ENCODE results near the gene DOCK2. TPM values are rescaled to one million over a fixed set of nuclear protein-coding genes. Genes with fewer than 3 reads are reported as not detected.

The DOCK2 gene
- polyA plus RNA-seq, 1 of the 3 experiments (the other 2 are of a cell fraction), result 3.8 TPM

DNA sequence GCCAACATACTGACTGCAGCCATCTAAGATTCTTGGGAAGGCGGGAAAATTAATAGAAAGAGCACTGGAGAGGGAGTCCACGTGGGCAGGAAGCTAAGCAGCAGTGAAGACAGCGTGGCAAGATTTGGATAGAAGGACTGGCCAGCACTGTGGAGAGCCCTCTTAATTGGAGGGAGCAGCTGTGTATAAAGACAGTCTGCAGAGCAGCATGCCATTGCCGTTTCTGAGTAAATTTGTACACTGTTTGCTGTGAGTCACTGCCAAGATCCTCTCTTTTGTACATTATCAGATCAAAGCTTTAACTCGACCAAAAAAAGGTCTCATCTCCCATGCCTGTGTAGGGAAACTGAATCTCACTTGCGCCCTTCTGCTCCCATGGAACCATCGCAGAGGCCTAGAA, 297.9 kb downstream of the DOCK2 start:
- CTCF ChIA-PET, result interaction anchor here (1.8 kb wide), 1 partner anchor 46 kb away, joined by 7 read pairs; the partner anchor contains the start of gene INSYN2B
- Histone ChIP-seq H3K9me2 (no peaks in the 10 kb centered on the region), H3K36me3 (replicated peaks in 1 of 2; ENCODE audit: control insufficient read depth in 1 of 2, insufficient read depth in 2 of 2, low read length in 1 of 2) (peaks cover 0 to 18% of the 10 kb centered on the region in 2 experiments), H3K4me1 (ENCODE audit: control insufficient read depth in 1 of 2, insufficient read depth in 2 of 2, low read depth in 1 of 2, low read length in 1 of 2) (peaks cover 11 to 27% of the 10 kb centered on the region in 2 experiments; a peak in 3 of 4 replicates), H3K9me3 (no peaks in the 10 kb centered on the region), H3K4me3 (ENCODE audit: low read depth in 2 of 2, low read length in 1 of 2) (no peak overlapping the region), H3K27me3 (ENCODE audit: insufficient read depth) (no peaks in the 10 kb centered on the region), H2AFZ (ENCODE audit: low read depth) (no peak overlapping the region), H3K79me2 (ENCODE audit: insufficient read depth) (peaks cover 44% of the 10 kb centered on the region; the same call in 1 of the 2 replicates), H3K27ac (ENCODE audit: low read depth in 2 of 2, low read length in 1 of 2) (peak overlapping the region; percentile 58 to 60; a peak in 3 of 4 replicates), H3F3A (replicated peaks; ENCODE audit: insufficient read depth) (peaks cover 10% of the 10 kb centered on the region), H4K20me1 (ENCODE audit: insufficient read depth) (no peaks in the 10 kb centered on the region), H3K4me2 (peak overlapping the region; percentile 44), H3K9ac (no peak overlapping the region)
- no peak for DNase-seq
- POLR2A ChIA-PET, result no interaction called here
- 53% methylated on average over 7 of the region's 7 CpGs for WGBS (ENCODE audit: low lambda C conversion rate)
- TF ChIP-seq GABPA (IDR thresholded peaks at IDR 0.05; ENCODE audit: low read depth) (no peak), EP300 (IDR thresholded peaks at IDR 0.05; ENCODE audit: borderline replicate concordance in 1 of 2, low read depth in 1 of 2, low read length in 1 of 2) (peak; percentile 31 to 44; a peak in 2 of 4 replicates), RFX5 (IDR thresholded peaks at IDR 0.05; ENCODE audit: low read length) (no peak), NFIC (IDR thresholded peaks at IDR 0.05; ENCODE audit: borderline replicate concordance) (peak; percentile 63; the same call in 1 of the 2 replicates), EZH2phosphoT487 (IDR thresholded peaks at IDR 0.05; ENCODE audit: borderline replicate concordance, low read depth) (no peak), JUND (IDR thresholded peaks at IDR 0.05) (0 out of 2 replicates have a peak, but pooled peaks have one; percentile 22), TEAD4 (IDR thresholded peaks at IDR 0.05; ENCODE audit: borderline replicate concordance, insufficient read depth) (no peak), FOXM1 (IDR thresholded peaks at IDR 0.05; ENCODE audit: low read depth) (no peak), TAF1 (IDR thresholded peaks at IDR 0.05; ENCODE audit: borderline replicate concordance, low read depth, low read length) (no peak), MXI1 (IDR thresholded peaks at IDR 0.05; ENCODE audit: low read depth, low read length) (no peak; the same call in 1 of the 2 replicates), FOXJ3 (CRISPR knock-in tag; IDR thresholded peaks at IDR 0.05) (no peak), POLR2AphosphoS5 (IDR thresholded peaks at IDR 0.05; ENCODE audit: low read depth, low read length) (no peak), NRF1 (IDR thresholded peaks at IDR 0.05; ENCODE audit: low read depth, low read length) (no peak), SIN3A (IDR thresholded peaks at IDR 0.05; ENCODE audit: borderline replicate concordance, low read depth, low read length) (0 out of 2 replicates have a peak, but pooled peaks have one; percentile 41), RXRA (IDR thresholded peaks at IDR 0.05; ENCODE audit: borderline replicate concordance, low read depth) (no peak), YY1 (IDR thresholded peaks at IDR 0.05; ENCODE audit: low read depth) (no peak), RAD21 (IDR thresholded peaks at IDR 0.05; ENCODE audit: low read length) (no peak), RCOR1 (IDR thresholded peaks at IDR 0.05; ENCODE audit: low read length) (no peak; the same call in 1 of the 2 replicates), MEF2A (IDR thresholded peaks at IDR 0.05; ENCODE audit: borderline replicate concordance, low read depth) (no peak)
- TF ChIP-seq, protein P1, sequence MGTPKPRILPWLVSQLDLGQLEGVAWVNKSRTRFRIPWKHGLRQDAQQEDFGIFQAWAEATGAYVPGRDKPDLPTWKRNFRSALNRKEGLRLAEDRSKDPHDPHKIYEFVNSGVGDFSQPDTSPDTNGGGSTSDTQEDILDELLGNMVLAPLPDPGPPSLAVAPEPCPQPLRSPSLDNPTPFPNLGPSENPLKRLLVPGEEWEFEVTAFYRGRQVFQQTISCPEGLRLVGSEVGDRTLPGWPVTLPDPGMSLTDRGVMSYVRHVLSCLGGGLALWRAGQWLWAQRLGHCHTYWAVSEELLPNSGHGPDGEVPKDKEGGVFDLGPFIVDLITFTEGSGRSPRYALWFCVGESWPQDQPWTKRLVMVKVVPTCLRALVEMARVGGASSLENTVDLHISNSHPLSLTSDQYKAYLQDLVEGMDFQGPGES (IDR thresholded peaks at IDR 0.05; ENCODE audit: low read depth, low read length), result no peak
- TF ChIP-seq, protein P2, sequence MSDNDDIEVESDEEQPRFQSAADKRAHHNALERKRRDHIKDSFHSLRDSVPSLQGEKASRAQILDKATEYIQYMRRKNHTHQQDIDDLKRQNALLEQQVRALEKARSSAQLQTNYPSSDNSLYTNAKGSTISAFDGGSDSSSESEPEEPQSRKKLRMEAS (IDR thresholded peaks at IDR 0.05; ENCODE audit: low read depth), result peak; percentile 42; the same call in 1 of the 2 replicates
- TF ChIP-seq, protein P3, sequence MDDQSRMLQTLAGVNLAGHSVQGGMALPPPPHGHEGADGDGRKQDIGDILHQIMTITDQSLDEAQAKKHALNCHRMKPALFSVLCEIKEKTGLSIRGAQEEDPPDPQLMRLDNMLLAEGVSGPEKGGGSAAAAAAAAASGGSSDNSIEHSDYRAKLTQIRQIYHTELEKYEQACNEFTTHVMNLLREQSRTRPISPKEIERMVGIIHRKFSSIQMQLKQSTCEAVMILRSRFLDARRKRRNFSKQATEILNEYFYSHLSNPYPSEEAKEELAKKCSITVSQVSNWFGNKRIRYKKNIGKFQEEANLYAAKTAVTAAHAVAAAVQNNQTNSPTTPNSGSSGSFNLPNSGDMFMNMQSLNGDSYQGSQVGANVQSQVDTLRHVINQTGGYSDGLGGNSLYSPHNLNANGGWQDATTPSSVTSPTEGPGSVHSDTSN (IDR thresholded peaks at IDR 0.05), result peak; percentile 69
- TF ChIP-seq, protein P4, sequence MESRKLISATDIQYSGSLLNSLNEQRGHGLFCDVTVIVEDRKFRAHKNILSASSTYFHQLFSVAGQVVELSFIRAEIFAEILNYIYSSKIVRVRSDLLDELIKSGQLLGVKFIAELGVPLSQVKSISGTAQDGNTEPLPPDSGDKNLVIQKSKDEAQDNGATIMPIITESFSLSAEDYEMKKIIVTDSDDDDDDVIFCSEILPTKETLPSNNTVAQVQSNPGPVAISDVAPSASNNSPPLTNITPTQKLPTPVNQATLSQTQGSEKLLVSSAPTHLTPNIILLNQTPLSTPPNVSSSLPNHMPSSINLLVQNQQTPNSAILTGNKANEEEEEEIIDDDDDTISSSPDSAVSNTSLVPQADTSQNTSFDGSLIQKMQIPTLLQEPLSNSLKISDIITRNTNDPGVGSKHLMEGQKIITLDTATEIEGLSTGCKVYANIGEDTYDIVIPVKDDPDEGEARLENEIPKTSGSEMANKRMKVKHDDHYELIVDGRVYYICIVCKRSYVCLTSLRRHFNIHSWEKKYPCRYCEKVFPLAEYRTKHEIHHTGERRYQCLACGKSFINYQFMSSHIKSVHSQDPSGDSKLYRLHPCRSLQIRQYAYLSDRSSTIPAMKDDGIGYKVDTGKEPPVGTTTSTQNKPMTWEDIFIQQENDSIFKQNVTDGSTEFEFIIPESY (IDR thresholded peaks at IDR 0.05; ENCODE audit: borderline replicate concordance, low read depth), result no peak
- TF ChIP-seq, protein P5, sequence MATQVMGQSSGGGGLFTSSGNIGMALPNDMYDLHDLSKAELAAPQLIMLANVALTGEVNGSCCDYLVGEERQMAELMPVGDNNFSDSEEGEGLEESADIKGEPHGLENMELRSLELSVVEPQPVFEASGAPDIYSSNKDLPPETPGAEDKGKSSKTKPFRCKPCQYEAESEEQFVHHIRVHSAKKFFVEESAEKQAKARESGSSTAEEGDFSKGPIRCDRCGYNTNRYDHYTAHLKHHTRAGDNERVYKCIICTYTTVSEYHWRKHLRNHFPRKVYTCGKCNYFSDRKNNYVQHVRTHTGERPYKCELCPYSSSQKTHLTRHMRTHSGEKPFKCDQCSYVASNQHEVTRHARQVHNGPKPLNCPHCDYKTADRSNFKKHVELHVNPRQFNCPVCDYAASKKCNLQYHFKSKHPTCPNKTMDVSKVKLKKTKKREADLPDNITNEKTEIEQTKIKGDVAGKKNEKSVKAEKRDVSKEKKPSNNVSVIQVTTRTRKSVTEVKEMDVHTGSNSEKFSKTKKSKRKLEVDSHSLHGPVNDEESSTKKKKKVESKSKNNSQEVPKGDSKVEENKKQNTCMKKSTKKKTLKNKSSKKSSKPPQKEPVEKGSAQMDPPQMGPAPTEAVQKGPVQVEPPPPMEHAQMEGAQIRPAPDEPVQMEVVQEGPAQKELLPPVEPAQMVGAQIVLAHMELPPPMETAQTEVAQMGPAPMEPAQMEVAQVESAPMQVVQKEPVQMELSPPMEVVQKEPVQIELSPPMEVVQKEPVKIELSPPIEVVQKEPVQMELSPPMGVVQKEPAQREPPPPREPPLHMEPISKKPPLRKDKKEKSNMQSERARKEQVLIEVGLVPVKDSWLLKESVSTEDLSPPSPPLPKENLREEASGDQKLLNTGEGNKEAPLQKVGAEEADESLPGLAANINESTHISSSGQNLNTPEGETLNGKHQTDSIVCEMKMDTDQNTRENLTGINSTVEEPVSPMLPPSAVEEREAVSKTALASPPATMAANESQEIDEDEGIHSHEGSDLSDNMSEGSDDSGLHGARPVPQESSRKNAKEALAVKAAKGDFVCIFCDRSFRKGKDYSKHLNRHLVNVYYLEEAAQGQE (IDR thresholded peaks at IDR 0.05; ENCODE audit: low read depth, low read length), result peak; percentile 60; the same call in 1 of the 2 replicates
- TF ChIP-seq, protein P6, sequence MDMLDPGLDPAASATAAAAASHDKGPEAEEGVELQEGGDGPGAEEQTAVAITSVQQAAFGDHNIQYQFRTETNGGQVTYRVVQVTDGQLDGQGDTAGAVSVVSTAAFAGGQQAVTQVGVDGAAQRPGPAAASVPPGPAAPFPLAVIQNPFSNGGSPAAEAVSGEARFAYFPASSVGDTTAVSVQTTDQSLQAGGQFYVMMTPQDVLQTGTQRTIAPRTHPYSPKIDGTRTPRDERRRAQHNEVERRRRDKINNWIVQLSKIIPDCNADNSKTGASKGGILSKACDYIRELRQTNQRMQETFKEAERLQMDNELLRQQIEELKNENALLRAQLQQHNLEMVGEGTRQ (IDR thresholded peaks at IDR 0.05; ENCODE audit: borderline replicate concordance, low read depth, low read length), result no peak

All from SK-N-SH (cell line).